Measurements from ENCODE around the gene CABCOCO1. TPM values are rescaled to one million over a fixed set of nuclear protein-coding genes. Genes with fewer than 3 reads are reported as not detected.

The CABCOCO1 gene
- polyA plus RNA-seq, 1 of the 3 experiments (the other 2 are of a cell fraction) = 0.71 TPM

GRCh38 chr10:61642676-61643075 is 20.1 kb upstream of the CABCOCO1 start (continued):
- TF ChIP-seq ELF1 (IDR thresholded peaks at IDR 0.05) (no peak), PBX3 (IDR thresholded peaks at IDR 0.05) (no peak), MEF2A (IDR thresholded peaks at IDR 0.05; ENCODE audit: borderline replicate concordance, low read depth) (no peak), EP300 (IDR thresholded peaks at IDR 0.05; ENCODE audit: borderline replicate concordance in 1 of 2, low read depth in 1 of 2, low read length in 1 of 2) (peak in 1 of 2 experiments; percentile 25; a peak in 1 of 4 replicates), CHD2 (IDR thresholded peaks at IDR 0.05; ENCODE audit: low read length, partially characterized antibody) (no peak)
- TF ChIP-seq, protein P1, sequence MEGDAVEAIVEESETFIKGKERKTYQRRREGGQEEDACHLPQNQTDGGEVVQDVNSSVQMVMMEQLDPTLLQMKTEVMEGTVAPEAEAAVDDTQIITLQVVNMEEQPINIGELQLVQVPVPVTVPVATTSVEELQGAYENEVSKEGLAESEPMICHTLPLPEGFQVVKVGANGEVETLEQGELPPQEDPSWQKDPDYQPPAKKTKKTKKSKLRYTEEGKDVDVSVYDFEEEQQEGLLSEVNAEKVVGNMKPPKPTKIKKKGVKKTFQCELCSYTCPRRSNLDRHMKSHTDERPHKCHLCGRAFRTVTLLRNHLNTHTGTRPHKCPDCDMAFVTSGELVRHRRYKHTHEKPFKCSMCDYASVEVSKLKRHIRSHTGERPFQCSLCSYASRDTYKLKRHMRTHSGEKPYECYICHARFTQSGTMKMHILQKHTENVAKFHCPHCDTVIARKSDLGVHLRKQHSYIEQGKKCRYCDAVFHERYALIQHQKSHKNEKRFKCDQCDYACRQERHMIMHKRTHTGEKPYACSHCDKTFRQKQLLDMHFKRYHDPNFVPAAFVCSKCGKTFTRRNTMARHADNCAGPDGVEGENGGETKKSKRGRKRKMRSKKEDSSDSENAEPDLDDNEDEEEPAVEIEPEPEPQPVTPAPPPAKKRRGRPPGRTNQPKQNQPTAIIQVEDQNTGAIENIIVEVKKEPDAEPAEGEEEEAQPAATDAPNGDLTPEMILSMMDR (IDR thresholded peaks at IDR 0.05) = no peak

DNA sequence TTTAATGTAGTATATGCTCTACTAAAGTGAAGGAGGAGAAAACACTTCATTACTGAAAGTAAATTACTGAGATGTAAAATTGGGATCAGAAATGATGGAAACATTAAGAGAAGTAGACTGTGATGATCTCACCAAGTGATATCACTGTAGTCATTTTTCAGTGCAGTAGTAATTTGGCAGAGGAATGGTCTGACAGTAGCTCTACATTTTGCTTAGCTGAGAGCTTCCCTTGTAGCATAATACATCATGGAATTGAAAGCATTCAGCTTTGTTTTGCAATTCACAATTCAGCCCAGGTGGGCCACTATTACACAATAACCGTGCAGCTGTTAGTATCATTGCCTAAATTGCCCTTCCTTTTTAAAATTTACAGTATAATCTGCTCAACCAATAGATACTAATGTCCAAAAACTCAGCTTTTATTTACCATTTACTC is 19.4 kb upstream of the CABCOCO1 start:
- H3K27ac ChIP-seq (ENCODE audit: low read depth in 2 of 2, low read length in 1 of 2) = peak overlapping the region; percentile 64 to 65
- ChIA-PET CTCF (interaction anchor here (1.0 to 1.3 kb wide), 3 partner anchors 20 to 254 kb away, joined by 3 read pairs; no protein-coding TSS in a partner anchor), POLR2A (no interaction called here)
- 50% methylated on average over 1 of the region's 1 CpG for WGBS (ENCODE audit: low lambda C conversion rate)
- H3K9ac ChIP-seq = no peak overlapping the region
- no peaks in the 10 kb centered on the region for H3K9me3 ChIP-seq
- no peaks in the 10 kb centered on the region for H3F3A ChIP-seq (replicated peaks; ENCODE audit: insufficient read depth)
- no peak overlapping the region for H3K4me3 ChIP-seq (ENCODE audit: low read depth in 2 of 2, low read length in 1 of 2)
- H4K20me1 ChIP-seq (ENCODE audit: insufficient read depth) = no peaks in the 10 kb centered on the region
- TF ChIP-seq NFIC (IDR thresholded peaks at IDR 0.05; ENCODE audit: borderline replicate concordance) (peak; percentile 64), RAD21 (IDR thresholded peaks at IDR 0.05; ENCODE audit: low read length) (0 out of 2 replicates have a peak, but pooled peaks have one; percentile 8), PBX3 (IDR thresholded peaks at IDR 0.05) (peak; percentile 74), MXI1 (IDR thresholded peaks at IDR 0.05; ENCODE audit: low read depth, low read length) (0 out of 2 replicates have a peak, but pooled peaks have one; percentile 0), NRF1 (IDR thresholded peaks at IDR 0.05; ENCODE audit: low read depth, low read length) (no peak), REST (IDR thresholded peaks at IDR 0.05; ENCODE audit: low read depth, low read length) (no peak), JUND (IDR thresholded peaks at IDR 0.05) (peak; percentile 58), FOSL2 (IDR thresholded peaks at IDR 0.05; ENCODE audit: borderline replicate concordance, low read depth) (peak; percentile 50; the same call in 1 of the 2 replicates), TCF12 (IDR thresholded peaks at IDR 0.05) (peak; percentile 74), MAX (IDR thresholded peaks at IDR 0.05; ENCODE audit: low read depth) (no peak)
- H3K27me3 ChIP-seq (ENCODE audit: insufficient read depth) = no peaks in the 10 kb centered on the region
- H3K36me3 ChIP-seq (replicated peaks in 1 of 2; ENCODE audit: control insufficient read depth in 1 of 2, insufficient read depth in 2 of 2, low read length in 1 of 2) = no peaks in the 10 kb centered on the region
- no peak for DNase-seq
- H3K79me2 ChIP-seq (ENCODE audit: insufficient read depth) = no peaks in the 10 kb centered on the region
- H3K4me1 ChIP-seq (ENCODE audit: control insufficient read depth in 1 of 2, insufficient read depth in 2 of 2, low read depth in 1 of 2, low read length in 1 of 2) = peaks cover 5 to 15% of the 10 kb centered on the region in 2 experiments; a peak in 3 of 4 replicates
- H3K9me2 ChIP-seq = no peaks in the 10 kb centered on the region
- no peak overlapping the region for H2AFZ ChIP-seq (ENCODE audit: low read depth)
- H3K4me2 ChIP-seq = peak overlapping the region; percentile 22; the same call in 1 of the 2 replicates
